HL-60/S4 treated with retinoic acid at 250 ng/mL for 4 days and 3 days (cell line): ENCODE data around the gene GRWD1.

ENCODE experiments used
- in situ Hi-C: fragments of 300-500 bp; cut with MboI; formaldehyde crosslinking; loops from 2 replicates; pipeline ENCODE4 v1.7.0; 2022; ENCODE audit warnings: low sequenced_read_pairs

GRWD1 gene

DNA sequence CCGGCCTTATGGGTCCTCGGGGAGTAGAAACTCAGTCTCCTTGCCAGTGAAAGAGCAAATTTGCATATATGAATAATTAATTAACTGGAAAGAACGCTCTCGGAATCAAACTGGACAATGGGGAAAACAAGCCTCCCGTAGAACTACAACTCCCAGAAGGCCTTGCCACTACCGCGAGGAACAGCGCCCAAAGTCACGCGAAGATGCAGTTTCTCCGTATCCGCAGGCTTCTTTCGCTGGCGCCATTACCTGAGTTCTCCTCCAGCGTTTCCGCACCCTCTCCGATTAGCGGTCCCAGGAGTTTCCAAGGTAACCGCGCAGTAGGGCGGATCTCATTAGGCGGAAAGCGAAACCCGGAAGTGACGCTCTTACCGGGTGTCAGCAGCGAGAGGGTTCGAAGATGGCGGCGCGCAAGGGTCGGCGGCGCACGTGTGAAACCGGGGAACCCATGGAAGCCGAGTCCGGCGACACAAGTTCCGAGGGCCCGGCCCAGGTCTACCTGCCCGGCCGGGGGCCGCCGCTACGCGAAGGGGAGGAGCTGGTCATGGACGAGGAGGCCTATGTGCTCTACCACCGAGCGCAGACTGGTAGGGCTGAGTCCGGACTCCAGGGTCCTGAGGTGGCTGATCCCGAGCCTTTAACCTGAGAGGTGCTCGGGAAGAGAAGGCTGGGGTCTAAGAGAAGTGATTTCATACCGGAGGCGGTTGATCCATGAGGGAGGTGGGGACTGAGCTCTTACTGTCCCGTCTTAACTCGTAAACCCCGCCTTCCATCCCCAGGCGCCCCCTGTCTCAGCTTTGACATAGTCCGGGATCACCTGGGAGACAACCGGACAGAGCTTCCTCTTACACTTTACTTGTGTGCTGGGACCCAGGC is at the start of gene GRWD1:
Gene GRWD1 (plus strand): TSS at position 378 of the 876 bp plus-strand sequence. CDS start 23 bp downstream, at position 401.
- in situ Hi-C loops, result no loop called here

DNA sequence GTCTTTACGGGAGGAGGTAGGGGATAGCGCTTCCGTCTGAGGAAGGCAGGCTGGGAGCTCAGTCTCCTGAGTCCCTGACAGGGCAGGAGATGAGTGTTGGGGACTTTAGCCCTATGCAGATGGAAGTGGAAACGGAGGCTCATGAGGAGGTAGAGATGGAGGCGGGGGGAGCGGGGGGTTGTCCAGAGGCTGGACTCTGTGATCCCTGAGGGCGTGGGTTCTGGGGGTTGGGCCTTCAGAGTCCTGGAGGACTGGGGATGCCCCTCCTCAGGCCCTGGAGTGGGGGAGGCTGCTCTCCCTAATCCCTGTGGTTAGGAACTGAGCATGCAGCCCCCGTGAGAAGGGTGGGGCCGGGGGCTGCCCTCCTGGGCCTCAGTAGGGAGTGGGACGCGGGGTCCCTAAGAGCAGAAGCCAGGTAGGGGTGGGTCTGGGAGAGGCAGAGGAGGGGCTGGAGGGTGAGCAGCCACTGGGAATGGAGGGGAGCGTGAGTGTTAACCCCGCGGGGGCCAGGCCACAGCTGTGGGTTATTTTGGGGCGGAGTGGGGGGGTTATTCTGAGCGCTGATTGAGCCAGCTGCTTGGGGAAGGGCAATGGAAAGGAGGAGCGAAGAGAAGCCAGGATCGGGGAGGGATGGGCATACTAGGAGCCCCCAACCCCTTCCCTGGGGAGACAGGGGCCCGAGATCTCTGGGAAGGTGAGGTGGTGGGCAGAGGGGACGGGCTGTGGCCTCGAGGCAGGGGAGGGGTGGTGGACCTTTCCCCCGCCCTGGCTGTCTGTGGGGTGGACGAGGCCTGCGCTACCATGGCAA is 49.6 kb upstream of the GRWD1 start:
- in situ Hi-C loops, result no loop called here

DNA sequence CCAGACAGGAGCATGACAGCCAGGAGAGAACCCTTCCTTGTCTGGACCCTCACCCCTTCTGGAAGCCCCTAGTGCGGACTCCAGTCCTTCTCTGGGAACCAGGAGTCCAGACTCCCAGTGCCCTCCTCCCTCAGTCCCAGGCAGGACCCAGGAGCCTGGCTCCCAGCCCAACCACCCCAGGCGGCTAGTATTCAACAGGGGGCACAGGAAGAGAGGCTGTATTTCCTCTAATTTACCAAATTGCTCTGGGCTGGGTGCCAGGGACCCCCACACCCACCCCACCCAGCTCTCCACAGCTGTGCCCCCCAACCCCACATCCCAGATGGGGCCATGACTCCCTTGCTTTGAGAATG is 49.0 kb upstream of the GRWD1 start:
- in situ Hi-C loops, result no loop called here

DNA sequence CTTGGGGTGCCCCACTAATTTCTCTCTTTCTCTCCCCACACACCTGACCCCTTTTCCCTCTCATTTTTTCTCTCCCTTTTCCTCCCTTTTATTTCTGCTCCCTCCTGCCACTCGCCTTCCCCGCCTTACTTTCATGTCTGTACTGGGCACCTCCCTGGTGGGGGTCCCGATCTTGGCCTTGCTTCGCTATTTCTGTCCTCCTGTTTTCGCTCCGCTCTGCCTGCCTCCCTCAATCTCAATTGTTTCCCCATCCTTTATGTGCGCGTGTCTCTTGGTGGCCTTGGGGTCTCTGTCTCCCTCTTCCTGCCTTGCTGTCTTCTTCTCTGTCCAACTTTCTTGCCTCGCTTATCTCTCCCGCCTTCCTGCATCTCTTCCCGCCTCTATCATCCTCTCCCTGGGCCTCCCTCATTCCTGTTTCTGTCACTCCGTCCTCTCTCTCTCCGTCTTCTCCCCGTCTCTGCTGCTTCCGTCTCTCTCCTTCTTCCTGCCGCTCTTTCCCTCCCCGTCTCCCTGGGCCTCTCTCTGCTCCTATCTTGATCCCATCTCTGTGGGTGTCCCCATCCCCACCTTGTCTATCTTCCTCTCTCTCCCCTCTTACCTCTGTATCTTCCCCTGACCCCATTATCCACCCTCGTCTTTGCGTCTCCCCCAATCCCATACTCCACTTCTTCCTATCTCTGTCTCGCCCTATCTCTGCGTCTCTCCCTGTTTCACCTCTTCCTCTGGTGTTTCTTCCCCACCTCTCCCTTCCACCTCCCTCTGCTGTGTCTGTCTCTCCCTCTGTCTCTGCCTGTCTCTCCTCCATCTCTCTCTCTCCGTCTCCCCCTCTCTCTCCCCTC is 48.3 kb upstream of the GRWD1 start:
- in situ Hi-C loops, result no loop called here

DNA sequence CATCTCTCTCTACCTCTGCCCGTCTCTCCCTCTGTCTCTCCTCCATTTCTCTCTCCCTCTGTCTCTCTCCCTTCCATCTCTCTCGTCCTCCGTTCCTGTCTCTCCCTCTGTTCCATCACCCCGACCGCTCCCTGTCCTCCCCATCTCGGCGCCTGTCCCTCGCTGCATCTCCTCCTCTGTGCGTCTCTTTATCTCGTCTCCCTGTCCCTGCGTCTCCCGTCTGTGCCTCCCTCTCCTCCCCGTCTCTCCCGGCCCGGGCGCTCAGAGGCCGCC is 47.7 kb upstream of the GRWD1 start:
- in situ Hi-C loops, result no loop called here

DNA sequence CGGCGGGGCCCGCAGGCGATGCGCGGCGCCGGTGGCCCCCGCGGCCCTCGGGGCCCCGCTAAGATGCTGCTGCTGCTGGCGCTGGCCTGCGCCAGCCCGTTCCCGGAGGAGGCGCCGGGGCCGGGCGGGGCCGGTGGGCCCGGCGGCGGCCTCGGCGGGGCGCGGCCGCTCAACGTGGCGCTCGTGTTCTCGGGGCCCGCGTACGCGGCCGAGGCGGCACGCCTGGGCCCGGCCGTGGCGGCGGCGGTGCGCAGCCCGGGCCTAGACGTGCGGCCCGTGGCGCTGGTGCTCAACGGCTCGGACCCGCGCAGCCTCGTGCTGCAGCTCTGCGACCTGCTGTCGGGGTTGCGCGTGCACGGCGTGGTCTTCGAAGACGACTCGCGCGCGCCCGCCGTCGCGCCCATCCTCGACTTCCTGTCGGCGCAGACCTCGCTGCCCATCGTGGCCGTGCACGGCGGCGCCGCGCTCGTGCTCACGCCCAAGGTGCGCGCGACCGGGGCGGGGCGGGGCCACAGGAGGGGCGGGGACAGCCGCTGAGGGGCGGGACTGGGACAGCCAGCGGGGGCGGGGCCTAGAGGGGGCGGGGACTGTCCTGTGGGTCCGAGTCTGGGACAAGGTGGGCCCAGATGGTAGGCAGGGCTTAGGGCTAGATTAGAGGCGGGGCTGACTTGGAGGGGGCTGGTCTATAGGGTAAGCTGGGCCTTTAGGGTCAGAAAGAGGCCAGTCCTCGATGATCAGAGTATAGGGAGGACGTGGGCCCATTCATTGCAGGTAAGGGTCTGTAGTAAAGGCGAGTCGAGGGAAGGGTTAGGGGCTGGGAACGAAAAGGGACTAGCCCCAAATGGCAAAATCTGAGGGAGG is 47.2 kb upstream of the GRWD1 start:
- in situ Hi-C loops, result no loop called here

DNA sequence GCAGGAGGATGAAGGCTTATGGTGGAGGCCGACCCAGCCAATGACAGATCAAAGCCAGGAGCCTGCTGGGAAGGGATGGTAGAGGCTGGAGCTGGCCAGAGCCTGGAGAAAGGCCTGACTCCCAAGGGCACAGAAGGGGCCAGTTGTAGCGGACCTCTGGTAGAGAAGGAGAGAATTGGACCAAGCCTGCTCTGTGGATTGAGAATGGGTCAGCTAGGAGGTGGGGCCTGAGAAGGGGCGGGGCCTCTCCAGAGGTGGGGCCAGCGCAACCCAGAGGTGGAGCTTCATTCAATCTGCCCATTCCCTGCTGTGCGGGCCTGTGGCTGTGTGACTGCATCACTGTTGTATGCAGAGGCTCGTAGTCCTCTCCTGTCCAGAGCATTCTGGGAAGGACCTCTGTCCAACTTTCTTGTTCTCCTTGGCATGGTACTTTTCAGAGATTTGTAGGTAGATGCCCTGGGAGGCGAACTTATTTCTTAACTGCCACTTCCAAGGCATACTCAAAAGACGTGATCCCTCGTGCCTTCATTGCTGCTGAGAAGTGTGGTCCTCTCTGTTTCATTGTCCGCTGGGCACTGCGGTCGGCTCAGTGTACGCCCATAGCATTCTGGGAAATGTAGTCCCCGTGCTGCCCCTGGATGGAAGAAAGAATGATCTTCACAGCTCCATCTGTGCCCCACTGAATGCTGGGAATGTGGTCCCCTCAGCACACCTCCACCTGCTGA is 45.6 kb upstream of the GRWD1 start:
- in situ Hi-C loops, result no loop called here

DNA sequence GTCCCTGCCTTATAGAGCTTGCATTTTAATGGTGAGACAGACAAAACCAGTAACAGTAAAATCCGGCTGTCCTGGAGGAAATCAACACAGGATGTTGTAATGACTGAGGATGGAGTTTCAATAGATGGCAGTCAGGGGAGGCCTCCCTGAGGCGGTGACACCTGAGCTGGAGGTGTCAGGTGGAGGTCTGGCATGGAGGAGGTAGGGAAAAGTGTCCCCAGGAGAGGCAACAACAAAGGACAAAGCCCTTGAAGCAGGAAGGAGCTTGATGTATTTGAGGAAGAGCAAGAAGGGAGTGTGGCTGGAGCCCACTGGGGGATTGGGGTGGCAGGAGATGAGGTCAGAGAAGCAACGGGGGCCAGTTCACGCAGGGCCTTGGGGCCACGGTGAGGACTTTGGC is 44.5 kb upstream of the GRWD1 start:
- in situ Hi-C loops, result no loop called here

DNA sequence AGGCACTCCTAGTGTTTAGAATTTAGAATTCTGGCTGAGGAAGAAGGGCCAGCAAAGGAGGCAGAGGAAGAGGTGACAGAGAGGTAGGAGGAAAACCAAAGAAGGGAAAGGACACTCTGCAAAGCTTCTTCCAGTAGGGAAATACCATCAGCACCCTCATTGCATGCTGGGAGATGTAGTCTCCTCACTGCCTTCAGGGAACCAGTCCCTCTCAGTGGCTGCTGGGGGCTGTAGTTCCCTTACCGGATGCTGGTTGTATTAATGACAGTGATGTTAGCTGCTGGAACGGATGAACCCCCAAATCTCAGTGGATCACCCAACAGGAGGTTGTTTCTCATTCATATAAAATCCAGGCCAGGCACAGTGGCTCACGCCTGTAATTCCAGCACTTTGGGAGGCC is 42.2 kb upstream of the GRWD1 start:
- in situ Hi-C loops, result no loop called here

DNA sequence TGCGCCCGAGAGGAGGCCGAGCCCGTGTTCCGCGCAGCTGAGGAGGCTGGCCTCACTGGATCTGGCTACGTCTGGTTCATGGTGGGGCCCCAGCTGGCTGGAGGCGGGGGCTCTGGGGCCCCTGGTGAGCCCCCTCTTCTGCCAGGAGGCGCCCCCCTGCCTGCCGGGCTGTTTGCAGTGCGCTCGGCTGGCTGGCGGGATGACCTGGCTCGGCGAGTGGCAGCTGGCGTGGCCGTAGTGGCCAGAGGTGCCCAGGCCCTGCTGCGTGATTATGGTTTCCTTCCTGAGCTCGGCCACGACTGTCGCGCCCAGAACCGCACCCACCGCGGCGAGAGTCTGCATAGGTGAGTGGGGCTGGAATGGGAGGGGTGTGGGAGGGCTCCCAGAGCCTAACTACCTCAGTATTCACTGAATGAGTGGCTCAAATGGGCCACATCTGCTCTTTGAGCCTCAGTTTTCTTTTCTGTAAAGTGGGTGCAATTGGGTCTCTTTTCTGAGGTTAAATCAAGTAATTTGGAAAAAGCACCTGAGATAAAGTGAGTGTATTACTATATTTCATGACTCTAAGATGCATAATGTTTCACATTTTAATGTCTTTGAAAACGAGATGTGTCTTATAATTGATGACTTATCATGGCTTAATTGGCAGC is 40.6 kb upstream of the GRWD1 start:
- in situ Hi-C loops, result no loop called here

DNA sequence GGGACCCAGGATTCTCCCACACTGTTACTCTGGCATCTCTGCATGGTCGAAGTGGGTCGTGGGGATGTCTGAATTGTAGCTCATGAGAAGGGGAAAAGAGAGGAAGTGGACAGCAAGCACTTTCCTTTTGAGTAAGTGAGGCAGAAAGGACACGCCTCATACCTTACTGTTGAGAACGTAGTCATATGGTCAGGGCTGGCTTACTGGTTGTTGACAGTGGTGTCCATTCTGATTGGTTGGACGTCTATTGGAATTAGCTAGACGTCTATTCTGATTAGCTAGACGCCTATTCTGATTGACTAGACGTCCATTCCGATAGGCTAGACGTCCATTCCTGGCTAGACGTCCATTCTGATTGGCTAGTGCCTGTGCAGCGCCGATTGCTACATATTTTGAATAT is 39.9 kb upstream of the GRWD1 start:
- in situ Hi-C loops, result no loop called here

DNA sequence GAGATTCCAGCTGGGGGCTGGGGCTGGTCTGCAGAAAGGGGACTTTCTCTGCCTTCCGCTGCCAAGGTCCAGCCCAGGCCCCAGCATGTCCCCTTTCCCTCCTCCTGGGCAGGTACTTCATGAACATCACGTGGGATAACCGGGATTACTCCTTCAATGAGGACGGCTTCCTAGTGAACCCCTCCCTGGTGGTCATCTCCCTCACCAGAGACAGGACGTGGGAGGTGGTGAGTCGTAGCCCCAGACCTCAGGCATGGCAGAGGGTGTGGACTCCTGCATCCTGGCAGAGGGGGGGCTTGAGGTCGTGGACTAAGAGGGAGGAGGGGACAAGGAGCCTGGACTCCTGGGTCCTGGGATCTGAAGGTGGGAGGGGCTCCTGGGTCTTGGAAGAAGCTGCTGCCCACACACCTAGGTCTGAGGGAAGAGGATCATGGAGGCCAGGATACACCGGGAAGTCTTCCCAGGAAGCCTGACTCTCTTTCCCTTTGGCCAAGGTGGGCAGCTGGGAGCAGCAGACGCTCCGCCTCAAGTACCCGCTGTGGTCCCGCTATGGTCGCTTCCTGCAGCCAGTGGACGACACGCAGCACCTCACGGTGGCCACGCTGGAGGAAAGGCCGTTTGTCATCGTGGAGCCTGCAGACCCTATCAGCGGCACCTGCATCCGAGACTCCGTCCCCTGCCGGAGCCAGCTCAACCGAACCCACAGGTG is 31.8 kb upstream of the GRWD1 start:
- in situ Hi-C loops, result no loop called here

DNA sequence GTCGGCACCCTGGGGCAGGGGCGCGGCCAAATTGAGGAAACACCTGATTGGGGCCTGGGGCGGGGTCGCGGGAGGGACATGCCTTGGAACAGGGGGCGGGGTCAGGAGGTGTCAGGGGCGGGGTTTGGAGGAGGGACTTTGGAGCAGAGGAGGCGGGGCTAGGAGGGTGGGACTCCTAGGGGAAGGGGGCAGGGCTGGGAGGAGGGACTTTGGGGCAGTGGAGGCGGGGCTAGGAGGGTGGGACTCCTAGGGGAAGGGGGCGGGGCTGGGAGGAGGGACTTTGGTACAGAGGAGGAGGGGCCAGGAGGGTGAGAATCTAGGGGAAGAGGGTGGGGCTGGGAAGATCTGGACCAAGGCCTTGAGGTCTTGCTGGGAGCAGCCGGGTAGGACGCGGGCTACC is 30.4 kb upstream of the GRWD1 start:
- in situ Hi-C loops, result no loop called here

DNA sequence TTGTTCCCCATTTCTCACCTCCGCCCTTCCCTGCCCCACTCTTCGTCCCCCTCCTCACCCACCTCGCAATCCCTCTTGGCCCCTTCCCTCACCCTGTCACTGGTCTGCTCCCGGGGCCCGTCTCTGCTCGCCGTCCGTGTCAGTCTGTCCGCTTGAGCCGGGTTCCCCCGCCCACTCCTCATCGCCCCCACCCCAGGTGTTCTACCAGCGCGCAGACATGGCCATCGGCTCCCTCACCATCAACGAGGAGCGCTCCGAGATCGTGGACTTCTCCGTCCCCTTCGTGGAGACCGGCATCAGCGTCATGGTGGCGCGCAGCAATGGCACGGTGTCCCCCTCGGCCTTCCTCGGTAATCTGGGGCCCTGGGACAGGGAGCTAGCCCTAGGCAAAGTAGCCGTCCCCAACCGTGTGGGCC is 30.0 kb upstream of the GRWD1 start:
- in situ Hi-C loops, result no loop called here

DNA sequence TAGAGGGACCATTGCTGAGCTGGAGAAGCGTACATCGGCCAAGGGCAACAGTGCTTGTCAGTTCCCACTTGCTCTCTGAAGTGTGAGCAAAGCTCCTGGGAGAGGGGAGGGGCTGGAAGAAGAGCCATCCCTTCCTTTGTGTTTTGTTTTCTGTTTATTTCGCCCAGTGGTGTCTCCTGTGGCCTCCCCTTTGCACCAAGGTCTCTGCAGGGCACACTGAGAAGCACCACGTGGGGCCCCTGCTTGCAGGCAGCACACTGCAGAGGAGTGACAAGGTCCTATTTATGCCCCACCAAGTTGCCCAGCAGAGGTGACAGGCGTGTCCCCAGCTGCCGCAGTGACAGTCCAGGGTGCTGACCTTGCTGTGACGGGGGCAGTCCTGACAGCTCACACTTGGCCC is 28.4 kb upstream of the GRWD1 start:
- in situ Hi-C loops, result no loop called here

DNA sequence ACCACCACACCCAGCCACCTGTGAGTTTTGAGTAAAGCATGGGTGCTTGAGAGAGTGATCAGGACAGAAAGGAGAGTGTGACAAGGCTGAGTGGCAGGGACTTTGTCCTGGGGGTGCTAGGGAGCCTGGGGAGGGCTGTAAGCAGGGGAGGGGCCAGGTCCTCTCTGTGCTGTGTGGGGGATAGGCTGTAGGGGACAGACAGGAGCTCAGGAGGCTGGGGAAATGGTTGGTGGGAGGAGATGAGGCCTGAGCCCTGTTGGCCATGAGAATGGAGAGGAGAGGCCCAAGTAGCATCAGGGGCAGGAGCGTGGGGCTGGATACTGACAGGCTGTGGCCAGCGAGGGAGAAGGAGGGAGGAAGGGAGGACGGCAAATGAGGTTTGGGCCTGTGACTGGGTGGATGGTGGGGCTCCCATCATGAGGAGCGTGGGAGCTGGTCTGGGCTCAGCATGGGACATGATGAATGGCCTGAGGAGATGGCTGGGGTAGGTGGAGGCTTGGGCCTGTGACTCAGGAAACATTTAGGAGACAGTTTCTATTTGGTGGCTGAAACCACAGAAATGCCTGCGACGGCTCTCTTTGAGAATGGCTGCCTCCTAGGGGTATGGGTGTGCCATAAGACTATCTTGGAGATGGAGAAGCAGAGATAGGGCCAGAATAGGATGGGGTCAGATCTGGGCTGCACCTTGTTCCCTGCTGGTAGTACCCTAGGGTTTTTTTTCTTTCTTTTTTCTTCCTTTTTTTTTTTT is 27.3 kb upstream of the GRWD1 start:
- in situ Hi-C loops, result no loop called here

DNA sequence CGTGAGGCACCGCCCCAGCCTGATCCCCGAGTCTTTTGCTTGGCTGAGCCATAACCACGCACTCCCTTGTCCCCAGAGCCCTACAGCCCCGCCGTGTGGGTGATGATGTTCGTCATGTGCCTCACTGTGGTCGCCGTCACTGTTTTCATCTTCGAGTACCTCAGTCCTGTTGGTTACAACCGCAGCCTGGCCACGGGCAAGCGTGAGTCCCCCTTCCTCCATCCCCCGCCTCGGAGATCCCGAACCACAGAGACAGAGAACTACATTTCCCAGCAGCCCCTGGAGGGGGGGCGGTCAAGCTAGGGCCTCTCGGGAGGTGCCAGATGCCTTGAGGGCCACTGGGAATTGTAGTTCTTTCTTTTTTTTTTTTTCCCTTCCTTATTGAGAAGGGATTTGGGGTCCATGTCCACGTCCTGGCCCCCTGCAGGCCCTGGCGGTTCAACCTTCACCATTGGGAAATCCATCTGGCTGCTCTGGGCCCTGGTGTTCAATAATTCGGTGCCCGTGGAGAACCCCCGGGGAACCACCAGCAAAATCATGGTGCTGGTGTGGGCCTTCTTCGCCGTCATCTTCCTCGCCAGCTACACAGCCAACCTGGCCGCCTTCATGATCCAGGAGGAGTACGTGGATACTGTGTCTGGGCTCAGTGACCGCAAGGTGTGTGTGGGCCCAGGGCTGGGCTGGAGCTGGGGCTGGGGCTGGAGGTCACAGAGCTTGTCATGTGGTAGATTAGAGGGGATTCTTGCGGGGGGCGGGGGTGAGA is 26.4 kb upstream of the GRWD1 start:
- in situ Hi-C loops, result no loop called here
